GM23338 (cell line): ENCODE data around the gene RPS18. TPM values are rescaled to one million over a fixed set of nuclear protein-coding genes. Genes with fewer than 3 reads are reported as not detected.
"Not testable (repeated sequence)": the region's sequence is repeated elsewhere in the genome, so short reads cannot be mapped to it uniquely, and the experiment has no call there.

Experiments used
- ATAC-seq: fragments of 200-7000 bp; cut with Tn5 transposase; 3 replicates; pipeline ENCODE4 v1.9.1; 2020
- DNase-seq: peaks from one replicate; pipeline ENCODE4 v3.0.0-alpha.2; 2015; ENCODE audit warnings: low spot score
- H2AFZ ChIP-seq: fragments of 200-600 bp; sonication (generic); 2 replicates; pipeline ENCODE4 v1.8.0; 2016; ENCODE audit warnings: antibody characterized with exemption, mild to moderate bottlenecking, moderate library complexity
- H3F3A ChIP-seq: fragments of 200-600 bp; sonication (generic); replicated peaks from 2 replicates; pipeline ENCODE4 v1.8.0; 2017; ENCODE audit warnings: antibody characterized with exemption, mixed run types, low read depth
- H3K27ac ChIP-seq: fragments of 200-600 bp; sonication (generic); 2 replicates; pipeline ENCODE4 v1.6.1; 2016; ENCODE audit warnings: low read depth
- H3K27me3 ChIP-seq: fragments of 200-600 bp; sonication (generic); 2 replicates; pipeline ENCODE4 v1.8.0; 2016; ENCODE audit warnings: mild to moderate bottlenecking, mixed run types, moderate library complexity; ENCODE audit not compliant: insufficient read depth
- H3K36me3 ChIP-seq: fragments of 200-600 bp; sonication (generic); 2 replicates; pipeline ENCODE4 v1.8.0; 2016; ENCODE audit warnings: mild to moderate bottlenecking; ENCODE audit not compliant: insufficient read depth
- H3K4me1 ChIP-seq: fragments of 200-600 bp; sonication (generic); 2 replicates; pipeline ENCODE4 v1.8.0; 2016; ENCODE audit warnings: mild to moderate bottlenecking, moderate library complexity; ENCODE audit not compliant: insufficient read depth
- H3K4me2 ChIP-seq: fragments of 200-600 bp; sonication (generic); 2 replicates; pipeline ENCODE4 v1.7.1; 2017; ENCODE audit warnings: mixed run types
- H3K4me3 ChIP-seq: fragments of 200-600 bp; sonication (generic); 2 replicates; pipeline ENCODE4 v1.6.1; 2016; ENCODE audit warnings: mixed run types
- H3K79me2 ChIP-seq: fragments of 200-600 bp; sonication (generic); replicated peaks from 2 replicates; pipeline ENCODE4 v1.8.0; 2017; ENCODE audit warnings: mild to moderate bottlenecking; ENCODE audit not compliant: insufficient read depth
- H3K9me2 ChIP-seq: fragments of 200-600 bp; sonication (generic); 2 replicates; pipeline ENCODE4 v1.8.0; 2017; ENCODE audit not compliant: insufficient read depth
- H4K20me1 ChIP-seq: fragments of 200-600 bp; sonication (generic); replicated peaks from 2 replicates; pipeline ENCODE4 v1.8.0; 2017; ENCODE audit warnings: mild to moderate bottlenecking; ENCODE audit not compliant: insufficient read depth
- H3K27ac Mint-ChIP-seq: 2 replicates; pipeline ENCODE4 v1.8.0; 2020; ENCODE audit warnings: inconsistent platforms, mild to moderate bottlenecking, moderate library complexity, mixed read lengths
- H3K27me3 Mint-ChIP-seq: 3 replicates; pipeline ENCODE4 v1.8.0; 2022; ENCODE audit warnings: low read depth, mild to moderate bottlenecking, moderate library complexity, mixed read lengths, inconsistent platforms; ENCODE audit not compliant: insufficient read depth, poor library complexity
- H3K36me3 Mint-ChIP-seq: 3 replicates; pipeline ENCODE4 v1.8.0; 2021; ENCODE audit warnings: low read depth, mild to moderate bottlenecking, inconsistent platforms, moderate library complexity, mixed read lengths
- H3K4me1 Mint-ChIP-seq: 3 replicates; pipeline ENCODE4 v1.8.0; 2020; ENCODE audit warnings: mild to moderate bottlenecking, inconsistent platforms, mixed read lengths
- H3K4me3 Mint-ChIP-seq: 3 replicates; pipeline ENCODE4 v1.8.0; 2021; ENCODE audit warnings: moderate library complexity, mild to moderate bottlenecking, inconsistent platforms, mixed read lengths
- H3K9me3 Mint-ChIP-seq: 3 replicates; pipeline ENCODE4 v1.8.0; 2020; ENCODE audit warnings: moderate library complexity, mild to moderate bottlenecking, inconsistent platforms, mixed read lengths
- EZH2 ChIP-seq: fragments of 200-600 bp; sonication (generic); IDR thresholded peaks from one replicate; pipeline ENCODE4 v1.8.0; 2017; ENCODE audit warnings: antibody characterized with exemption, mild to moderate bottlenecking, low read depth; ENCODE audit not compliant: unreplicated experiment
- EZH2phosphoT487 ChIP-seq: fragments of 200-600 bp; sonication (generic); IDR thresholded peaks from one replicate; pipeline ENCODE4 v1.8.1; 2018; ENCODE audit warnings: antibody characterized with exemption; ENCODE audit not compliant: unreplicated experiment
- JUNB ChIP-seq: IDR thresholded peaks from one replicate; pipeline ENCODE4 v1.6.1; 2016; ENCODE audit warnings: antibody characterized with exemption; ENCODE audit not compliant: unreplicated experiment
- POLR2AphosphoS5 ChIP-seq: IDR thresholded peaks from 2 replicates; pipeline ENCODE4 v1.6.1; 2016; ENCODE audit warnings: antibody characterized with exemption, low read depth
- REST ChIP-seq: IDR thresholded peaks from one replicate; pipeline ENCODE4 v1.6.1; 2018; ENCODE audit warnings: antibody characterized with exemption; ENCODE audit not compliant: unreplicated experiment
- STAT1 ChIP-seq: IDR thresholded peaks from one replicate; pipeline ENCODE4 v1.6.1; 2016; ENCODE audit warnings: antibody characterized with exemption; ENCODE audit not compliant: unreplicated experiment
- ZNF114 ChIP-seq: fragments of 250-450 bp; sonication (Bioruptor Pico); IDR thresholded peaks from 2 replicates; pipeline ENCODE4 v1.5.0; 2020; ENCODE audit warnings: mild to moderate bottlenecking, moderate library complexity
- ZNF331 ChIP-seq: fragments of 250-450 bp; sonication (Bioruptor Pico); IDR thresholded peaks from 2 replicates; pipeline ENCODE4 v1.5.0; 2020; ENCODE audit warnings: low read depth, mild to moderate bottlenecking, moderate library complexity
- polyA plus RNA-seq: library from polyadenylated mRNA; unstranded; fragments of >200 nt; fragmentation: Nextera tagmentation; extraction: Ambion mirVana; gene quantifications from 2 replicates; pipeline ENCODE4 v1.2.1, GENCODE V29; 2016
- total RNA-seq: library from RNA; depleted of rRNA; stranded (reverse); fragments of >200 nt; shearing (Covaris generic); gene quantifications from 2 replicates; pipeline ENCODE4 v1.2.3, GENCODE V29; 2014
- TF ChIP-seq, protein P1 (sequence below), 2 experiments: fragments of 200-600 bp in 1 of 2; sonication (generic) in 1 of 2; conservative IDR thresholded peaks; 2 replicates each; pipeline versions ENCODE4 v1.5.1 to v1.6.1; 2016 to 2017; ENCODE audit warnings: antibody characterized with exemption in 2 of 2, low read depth in 2 of 2, mild to moderate bottlenecking in 2 of 2, moderate library complexity in 1 of 2

The RPS18 gene
- total and polyA plus RNA-seq, 2 experiments from 2014 or later, result 2,133 to 4,776 TPM

GRCh38 chr6:33273924-33274902 lies 2.3 kb downstream of the RPS18 start:
- Histone ChIP-seq H3K27me3 (no peaks in the 10 kb centered on the region), H3K79me2 (peaks cover 53% of the 10 kb centered on the region), H3K9me2 (no peaks in the 10 kb centered on the region), H3K4me1 (peaks cover 50% of the 10 kb centered on the region), H4K20me1 (peaks cover 36% of the 10 kb centered on the region), H3K4me3 (peak overlapping the region; percentile 99), H3F3A (peaks cover 66% of the 10 kb centered on the region), H3K4me2 (peak overlapping the region; percentile 100), H2AFZ (no peak overlapping the region), H3K36me3 (peaks cover 42% of the 10 kb centered on the region), H3K27ac (peak overlapping the region; percentile 96)
- H3K27ac Mint-ChIP-seq, result peak overlapping the region; percentile 100
- DNase-seq (no peak), ATAC-seq (no peak)
- TF ChIP-seq EZH2, result no peak
- peak; percentile 42 for TF ChIP-seq POLR2AphosphoS5
- peak overlapping the region; percentile 97 for H3K4me3 Mint-ChIP-seq
- H3K36me3 Mint-ChIP-seq, result peaks cover 63% of the 10 kb centered on the region
- peaks cover 39% of the 10 kb centered on the region for H3K4me1 Mint-ChIP-seq
- H3K27me3 Mint-ChIP-seq, result peaks cover 35% of the 10 kb centered on the region
- H3K9me3 Mint-ChIP-seq, result peaks cover 6% of the 10 kb centered on the region; the same call in 1 of the 3 replicates

DNA sequence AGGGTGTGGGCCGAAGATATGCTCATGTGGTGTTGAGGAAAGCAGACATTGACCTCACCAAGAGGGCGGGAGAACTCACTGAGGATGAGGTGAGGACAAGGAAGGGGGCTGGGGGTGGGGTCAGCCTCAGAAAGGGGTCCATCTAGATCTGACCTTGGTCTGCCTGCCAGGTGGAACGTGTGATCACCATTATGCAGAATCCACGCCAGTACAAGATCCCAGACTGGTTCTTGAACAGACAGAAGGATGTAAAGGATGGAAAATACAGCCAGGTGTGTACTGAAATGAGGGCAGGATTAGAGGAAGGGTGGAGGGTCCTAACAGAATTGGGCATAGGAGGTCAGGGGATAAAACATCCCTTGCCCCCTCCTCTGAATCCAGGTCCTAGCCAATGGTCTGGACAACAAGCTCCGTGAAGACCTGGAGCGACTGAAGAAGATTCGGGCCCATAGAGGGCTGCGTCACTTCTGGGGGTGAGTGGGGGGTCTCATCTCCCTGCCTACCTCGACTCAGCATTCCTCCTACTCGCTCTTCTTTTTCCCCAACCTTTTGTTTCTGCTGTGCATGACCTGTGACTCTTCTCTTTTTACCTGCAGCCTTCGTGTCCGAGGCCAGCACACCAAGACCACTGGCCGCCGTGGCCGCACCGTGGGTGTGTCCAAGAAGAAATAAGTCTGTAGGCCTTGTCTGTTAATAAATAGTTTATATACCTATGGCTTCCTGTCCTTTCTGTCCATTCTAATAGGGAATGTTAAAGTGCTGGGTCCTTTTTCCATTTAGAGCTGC lies 4.1 kb downstream of the RPS18 start:
- H3K27me3 Mint-ChIP-seq, result peaks cover 36% of the 10 kb centered on the region
- Histone ChIP-seq H3K79me2 (peaks cover 41% of the 10 kb centered on the region), H3K4me1 (peaks cover 48% of the 10 kb centered on the region), H3K4me3 (peak overlapping the region; percentile 99), H3K27ac (peak overlapping the region; percentile 96), H4K20me1 (peaks cover 44% of the 10 kb centered on the region), H3F3A (peaks cover 74% of the 10 kb centered on the region), H3K4me2 (peak overlapping the region; percentile 100), H3K36me3 (peaks cover 42% of the 10 kb centered on the region)
- H3K27ac Mint-ChIP-seq, result peak overlapping the region; percentile 87
- not testable (repeated sequence) for ATAC-seq, H3K9me2 ChIP-seq, H3K27me3 ChIP-seq, DNase-seq, H2AFZ ChIP-seq, H3K9me3 Mint-ChIP-seq
- H3K36me3 Mint-ChIP-seq, result peaks cover 78% of the 10 kb centered on the region
- H3K4me3 Mint-ChIP-seq, result peak overlapping the region; percentile 97
- H3K4me1 Mint-ChIP-seq, result peaks cover 40% of the 10 kb centered on the region

DNA sequence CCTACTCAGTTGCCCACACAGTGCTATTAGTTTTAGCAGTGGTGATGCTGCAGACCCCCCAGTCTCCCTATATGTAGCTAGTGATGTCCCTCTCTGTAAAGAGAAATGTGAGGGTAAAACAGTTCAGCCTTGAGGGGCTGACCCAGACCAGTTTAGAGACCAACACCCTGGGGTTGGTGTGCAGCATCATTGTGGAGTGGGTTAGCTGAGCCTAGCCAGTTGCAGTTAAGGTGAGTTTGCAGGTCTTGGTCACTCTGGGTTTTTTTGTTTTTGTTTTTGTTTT lies 4.6 kb downstream of the RPS18 start:
- H2AFZ ChIP-seq, result no peak overlapping the region
- DNase-seq (no peak), ATAC-seq (no peak; the same call in 2 of the 3 replicates)
- Mint-ChIP-seq H3K27ac (peak overlapping the region; percentile 87), H3K4me1 (peaks cover 40% of the 10 kb centered on the region), H3K9me3 (peaks cover 5% of the 10 kb centered on the region; the same call in 1 of the 3 replicates), H3K4me3 (peak overlapping the region; percentile 97), H3K27me3 (peaks cover 35% of the 10 kb centered on the region), H3K36me3 (peaks cover 83% of the 10 kb centered on the region)
- H3K79me2 ChIP-seq, result peaks cover 40% of the 10 kb centered on the region
- no peaks in the 10 kb centered on the region for H3K27me3 ChIP-seq
- H3K4me3 ChIP-seq, result peak overlapping the region; percentile 99
- H3K4me1 ChIP-seq, result peaks cover 48% of the 10 kb centered on the region
- peaks cover 42% of the 10 kb centered on the region for H3K36me3 ChIP-seq
- H3K9me2 ChIP-seq, result no peaks in the 10 kb centered on the region
- peak overlapping the region; percentile 96 for H3K27ac ChIP-seq
- peaks cover 44% of the 10 kb centered on the region for H4K20me1 ChIP-seq
- H3K4me2 ChIP-seq, result peak overlapping the region; percentile 100
- peaks cover 74% of the 10 kb centered on the region for H3F3A ChIP-seq
- TF ChIP-seq EZH2, result no peak
- no peak for TF ChIP-seq REST
- no peak for TF ChIP-seq JUNB
- TF ChIP-seq, protein P1, sequence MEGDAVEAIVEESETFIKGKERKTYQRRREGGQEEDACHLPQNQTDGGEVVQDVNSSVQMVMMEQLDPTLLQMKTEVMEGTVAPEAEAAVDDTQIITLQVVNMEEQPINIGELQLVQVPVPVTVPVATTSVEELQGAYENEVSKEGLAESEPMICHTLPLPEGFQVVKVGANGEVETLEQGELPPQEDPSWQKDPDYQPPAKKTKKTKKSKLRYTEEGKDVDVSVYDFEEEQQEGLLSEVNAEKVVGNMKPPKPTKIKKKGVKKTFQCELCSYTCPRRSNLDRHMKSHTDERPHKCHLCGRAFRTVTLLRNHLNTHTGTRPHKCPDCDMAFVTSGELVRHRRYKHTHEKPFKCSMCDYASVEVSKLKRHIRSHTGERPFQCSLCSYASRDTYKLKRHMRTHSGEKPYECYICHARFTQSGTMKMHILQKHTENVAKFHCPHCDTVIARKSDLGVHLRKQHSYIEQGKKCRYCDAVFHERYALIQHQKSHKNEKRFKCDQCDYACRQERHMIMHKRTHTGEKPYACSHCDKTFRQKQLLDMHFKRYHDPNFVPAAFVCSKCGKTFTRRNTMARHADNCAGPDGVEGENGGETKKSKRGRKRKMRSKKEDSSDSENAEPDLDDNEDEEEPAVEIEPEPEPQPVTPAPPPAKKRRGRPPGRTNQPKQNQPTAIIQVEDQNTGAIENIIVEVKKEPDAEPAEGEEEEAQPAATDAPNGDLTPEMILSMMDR (conservative IDR thresholded peaks at IDR 0.05; ENCODE audit: low read depth in 2 of 2), result no peak
- TF ChIP-seq EZH2phosphoT487, result no peak
- TF ChIP-seq STAT1, result no peak
- no peak for TF ChIP-seq ZNF331 (CRISPR knock-in tag)
- TF ChIP-seq ZNF114 (CRISPR knock-in tag), result no peak
- no peak for TF ChIP-seq POLR2AphosphoS5
